ENCODE measurements around the gene COBL.

Gene COBL

DNA sequence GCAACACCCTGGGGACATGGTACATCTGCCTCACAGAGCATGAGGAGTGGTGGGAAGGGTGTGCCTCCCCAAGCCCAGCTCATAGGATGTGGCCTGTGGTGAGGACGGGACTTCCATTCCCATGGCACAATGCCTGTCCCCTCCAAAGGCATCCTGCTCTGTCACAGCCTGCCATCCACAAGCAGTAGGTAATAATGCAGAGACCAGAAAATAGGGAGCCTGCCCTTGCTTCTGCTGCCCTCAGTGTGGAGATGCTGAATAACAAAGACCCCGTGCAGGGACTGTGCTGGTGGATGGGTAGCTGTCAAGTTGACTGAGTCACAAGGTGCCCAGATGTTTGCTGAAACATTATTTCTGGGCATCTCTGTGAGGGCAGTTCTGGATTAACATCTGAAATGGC, 334.0 kb downstream of the COBL start:
- no peak for DNase-seq

- no peak for DNase-seq
Measured at GRCh38 chr7:50981743-50982142, 334.9 kb downstream of the COBL start.

DNA sequence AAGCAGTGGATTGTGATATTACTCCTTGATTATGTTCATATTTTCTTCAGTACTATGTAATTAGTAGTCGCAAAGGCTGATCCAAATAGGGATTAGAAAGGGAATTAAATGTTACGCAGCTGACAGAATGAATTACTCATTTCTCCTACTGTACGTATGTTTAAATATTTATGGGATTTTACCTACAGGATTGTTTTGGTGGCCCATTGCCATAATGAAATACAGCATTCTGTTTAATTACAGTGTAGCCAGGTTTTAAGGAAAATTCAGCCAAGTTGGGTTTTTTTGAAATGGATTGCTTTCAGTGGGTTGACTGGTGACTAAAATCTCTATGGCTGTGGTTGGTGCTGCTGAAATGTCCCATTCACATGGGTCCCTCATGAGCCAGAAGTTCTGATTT, 336.2 kb downstream of the COBL start:
- DNase-seq, result no peak

- no peak for DNase-seq
Measured at GRCh38 chr7:50978633-50979215, 337.9 kb downstream of the COBL start.

GRCh38 chr7:50977421-50977820, 339.2 kb downstream of the COBL start:
- no peak for DNase-seq

DNA sequence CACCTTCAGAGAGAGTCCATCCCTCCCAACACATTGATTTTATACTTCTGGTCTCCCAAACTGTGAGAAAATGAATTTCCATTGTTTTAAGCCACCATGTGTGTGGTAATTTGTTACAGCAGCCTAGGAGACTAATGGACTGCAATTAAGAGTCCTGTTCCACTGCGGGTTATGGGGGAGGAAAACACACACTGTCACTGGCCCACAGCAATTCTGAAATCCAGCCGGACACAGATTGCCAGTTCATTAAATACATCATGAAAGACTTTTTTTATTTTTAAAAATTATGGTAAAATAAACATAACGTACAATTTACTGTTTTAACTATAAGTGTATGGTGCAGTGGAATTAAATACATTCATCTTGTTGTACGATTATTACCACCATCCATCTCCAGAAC, 340.5 kb downstream of the COBL start:
- DNase-seq, result no peak

DNA sequence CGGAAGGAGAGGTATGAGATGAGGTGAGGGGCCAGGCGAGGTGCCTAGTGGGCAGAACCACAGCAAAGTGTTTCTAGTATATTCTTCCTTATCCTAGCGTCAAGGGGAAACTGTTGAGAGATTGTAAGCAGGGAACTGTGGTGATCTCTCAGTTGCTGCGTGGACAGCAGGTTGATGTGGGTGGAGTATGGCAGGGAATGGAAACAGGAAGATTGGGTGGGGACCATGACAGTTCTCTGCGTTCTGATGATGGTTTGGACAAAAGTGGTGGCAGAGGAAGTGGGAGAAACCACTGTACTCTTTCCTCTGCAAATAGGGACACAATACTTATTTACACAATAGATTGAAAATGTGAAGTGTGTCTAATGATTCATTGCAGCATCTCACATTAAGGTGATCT, 342.4 kb downstream of the COBL start:
- DNase-seq, result no peak

- DNase-seq, result no peak
Measured at GRCh38 chr7:50973814-50974213, 342.8 kb downstream of the COBL start.

DNA sequence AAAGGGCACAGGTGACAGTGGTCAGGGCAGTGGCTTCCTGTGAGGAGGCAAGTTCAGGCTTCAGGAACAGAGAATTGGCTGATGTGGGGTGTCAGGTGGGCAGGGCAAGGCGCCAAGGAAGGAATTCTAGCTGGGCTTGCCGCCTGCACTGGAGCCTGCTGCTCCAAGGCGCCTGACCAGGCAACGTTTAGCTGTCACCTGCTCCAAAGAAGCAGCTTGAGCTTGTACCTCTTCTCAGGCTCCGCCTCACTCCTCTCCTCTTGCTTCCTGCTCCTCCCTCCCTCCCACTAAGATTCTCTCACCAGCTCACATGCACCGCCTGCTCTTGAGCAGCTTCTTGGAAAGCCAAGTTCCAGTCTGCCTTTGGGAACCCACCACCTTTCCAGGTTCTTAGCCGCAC, 346.5 kb downstream of the COBL start:
- no peak for DNase-seq

All from SIG-M5 (cell line).